ENCODE results near the gene VPS41.

Gene VPS41

DNA sequence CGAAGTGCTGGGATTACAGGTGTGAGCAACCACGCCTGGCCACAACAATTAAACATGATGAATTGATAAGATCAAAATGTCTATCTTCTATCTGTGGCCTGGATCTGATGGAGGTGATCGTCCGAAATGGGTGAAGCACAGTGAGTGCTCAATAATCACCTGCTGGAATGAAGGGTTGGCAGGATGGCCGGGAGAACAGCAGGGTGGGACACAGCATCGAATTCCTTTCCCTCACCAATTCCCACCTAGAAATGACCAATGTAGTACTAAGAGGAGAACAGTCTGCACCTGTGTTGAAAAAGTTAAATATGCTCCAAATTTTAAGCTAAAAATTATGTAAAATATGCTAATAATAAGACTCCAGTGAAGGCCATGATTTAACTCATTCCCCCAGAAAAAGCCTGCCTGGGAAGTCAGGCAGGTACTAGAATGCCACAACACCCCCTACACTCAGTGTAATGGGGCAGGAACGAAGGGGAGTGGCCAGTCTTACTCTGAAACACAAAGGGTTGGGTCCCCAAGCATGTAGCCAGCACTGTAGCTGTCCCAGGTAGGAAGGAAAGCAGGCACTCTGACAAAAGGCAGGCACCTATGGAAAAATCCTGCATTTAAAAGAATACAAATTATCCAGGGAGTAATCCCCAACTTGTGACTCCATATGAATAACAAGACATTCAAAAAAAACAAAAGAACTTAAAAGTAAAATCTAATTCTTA, 110.3 kb downstream of the VPS41 start:
- no peak for FAIRE-seq

GRCh38 chr7:38796626-38797501, 112.1 kb downstream of the VPS41 start:
- peak; percentile 93 for FAIRE-seq

DNA sequence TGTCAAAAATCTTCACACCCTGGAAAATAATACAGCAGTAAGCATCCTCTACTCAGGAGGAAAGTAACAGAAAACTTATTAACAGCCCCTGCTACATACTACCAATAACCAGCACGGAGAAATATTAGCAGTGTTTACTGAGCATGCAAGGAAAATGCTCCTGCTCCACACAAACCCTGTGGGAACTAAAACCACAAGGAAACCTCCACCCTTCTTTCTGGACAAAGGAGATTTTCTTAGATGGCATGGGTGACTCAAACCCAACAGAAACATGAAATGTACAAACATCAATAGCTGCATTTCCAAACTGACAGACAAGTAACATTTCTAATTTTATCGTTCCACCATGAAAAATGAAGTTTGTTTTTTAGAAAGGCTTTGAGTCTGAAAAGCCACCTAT, 113.4 kb downstream of the VPS41 start:
- no peak for FAIRE-seq

DNA sequence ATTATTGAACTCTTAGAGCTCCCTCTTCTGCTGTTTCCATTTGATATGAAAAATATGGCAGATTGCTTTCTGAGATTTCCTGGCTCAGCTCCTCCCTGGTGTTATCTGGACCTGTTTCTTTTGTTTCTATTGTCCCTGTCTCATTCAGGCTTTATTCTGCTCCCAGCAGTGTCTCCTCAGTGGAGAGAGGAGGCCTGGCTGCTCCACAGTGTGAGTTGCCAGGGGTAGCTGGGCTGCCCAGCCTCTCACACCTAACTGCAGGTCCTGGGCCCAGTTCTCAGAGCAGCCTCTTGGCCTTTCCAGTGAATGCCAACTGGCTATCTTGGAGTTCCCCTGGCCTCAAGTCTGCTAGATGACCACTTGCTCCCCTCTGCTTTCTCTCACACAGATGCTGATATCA, 127.0 kb downstream of the VPS41 start:
- no peak for FAIRE-seq

GRCh38 chr7:38777609-38778008, 131.4 kb downstream of the VPS41 start:
- FAIRE-seq, result no peak

- FAIRE-seq, result no peak
Observed at GRCh38 chr7:38775506-38776175, 133.3 kb downstream of the VPS41 start.

DNA sequence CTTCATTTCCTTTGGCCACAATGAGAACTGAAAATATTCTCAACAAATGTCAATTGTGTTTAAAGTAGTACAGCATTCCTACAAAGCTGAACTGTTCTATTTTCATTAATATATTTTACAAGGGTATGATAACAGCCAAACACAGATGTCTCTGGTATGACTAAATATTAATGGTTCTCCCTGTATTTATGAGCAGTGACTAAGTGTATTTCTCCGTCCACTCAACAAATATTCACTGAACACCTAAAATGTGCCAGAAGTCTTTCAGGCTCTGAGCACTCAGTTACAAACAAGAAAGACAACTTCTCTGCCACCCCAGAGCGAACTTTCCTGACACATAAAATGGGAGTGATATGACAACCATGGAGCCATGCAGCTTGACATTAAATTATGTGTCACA, 135.6 kb downstream of the VPS41 start:
- FAIRE-seq, result no peak

GRCh38 chr7:38760226-38760625, 148.8 kb downstream of the VPS41 start:
- no peak for FAIRE-seq

DNA sequence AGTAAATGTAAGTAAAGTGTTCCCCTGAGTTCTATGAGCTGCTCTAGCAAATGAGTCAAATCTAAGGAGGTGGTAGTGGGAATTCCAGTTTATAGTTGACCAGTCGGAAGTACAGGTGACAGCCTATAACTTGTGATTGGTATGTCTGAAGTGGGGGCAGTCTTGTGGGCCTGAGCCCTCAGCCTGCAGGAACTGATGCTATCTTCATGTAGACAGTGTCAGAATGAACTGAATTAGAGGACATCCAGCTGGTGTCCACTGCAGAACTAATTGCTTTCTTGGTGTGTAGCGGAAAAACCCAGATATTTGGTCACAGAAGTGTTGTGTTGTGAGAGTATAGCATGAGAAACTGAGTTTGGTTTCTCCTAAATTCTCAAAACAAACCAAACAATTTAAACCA, 150.0 kb downstream of the VPS41 start:
- FAIRE-seq, result no peak

GRCh38 chr7:38757931-38758330, 151.1 kb downstream of the VPS41 start:
- no peak for FAIRE-seq

- no peak for FAIRE-seq
Observed at GRCh38 chr7:38756521-38756920, 152.5 kb downstream of the VPS41 start.

DNA sequence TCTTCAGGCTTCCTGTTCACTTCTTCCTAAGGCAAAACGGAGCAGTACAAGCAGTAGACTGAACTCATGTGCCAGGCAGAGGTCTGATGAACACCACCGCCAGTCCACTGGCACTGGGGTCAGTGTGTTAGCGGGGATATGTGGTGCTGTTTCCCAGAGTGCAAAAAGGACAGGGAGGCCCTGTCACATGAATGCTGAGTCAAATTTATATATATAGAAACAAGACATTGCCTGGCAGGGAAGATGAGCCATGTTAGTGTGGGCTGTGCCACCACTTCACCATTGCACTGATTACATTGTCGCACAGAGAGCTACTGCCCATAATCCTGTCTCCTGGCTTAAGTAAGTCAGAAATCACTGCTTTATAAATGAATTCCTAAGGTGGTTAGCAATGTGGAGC, 155.6 kb downstream of the VPS41 start:
- FAIRE-seq, result no peak

GRCh38 chr7:38751416-38751815, 157.6 kb downstream of the VPS41 start:
- FAIRE-seq, result no peak

DNA sequence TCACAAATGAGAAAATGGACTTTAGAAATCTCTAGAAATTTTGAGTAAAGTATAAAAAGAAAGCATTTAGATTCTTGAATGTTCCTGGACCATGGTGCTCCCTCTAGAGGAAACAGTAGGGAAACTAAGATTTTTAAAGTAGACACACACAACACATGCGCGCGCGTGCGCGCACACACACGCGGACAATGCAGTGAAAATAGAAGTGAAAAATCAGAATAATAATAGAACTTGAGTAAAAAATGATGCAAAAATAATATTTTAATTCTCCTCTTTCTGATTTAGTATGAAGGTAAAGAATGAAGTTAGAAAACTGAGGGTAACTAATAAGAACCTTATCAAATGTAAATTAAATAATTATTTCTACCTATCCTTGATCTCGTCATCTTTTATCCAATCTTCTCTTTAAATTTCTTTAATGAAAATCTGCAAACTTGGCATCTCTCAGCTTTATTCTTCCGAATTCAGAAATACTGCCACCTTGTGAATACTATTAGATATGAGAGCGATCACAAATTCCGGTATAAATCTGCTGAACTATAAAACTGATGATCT, 160.9 kb downstream of the VPS41 start:
- FAIRE-seq, result no peak

GRCh38 chr7:38746438-38746837, 162.6 kb downstream of the VPS41 start:
- no peak for FAIRE-seq

GRCh38 chr7:38744746-38745145, 164.2 kb downstream of the VPS41 start:
- FAIRE-seq, result no peak

DNA sequence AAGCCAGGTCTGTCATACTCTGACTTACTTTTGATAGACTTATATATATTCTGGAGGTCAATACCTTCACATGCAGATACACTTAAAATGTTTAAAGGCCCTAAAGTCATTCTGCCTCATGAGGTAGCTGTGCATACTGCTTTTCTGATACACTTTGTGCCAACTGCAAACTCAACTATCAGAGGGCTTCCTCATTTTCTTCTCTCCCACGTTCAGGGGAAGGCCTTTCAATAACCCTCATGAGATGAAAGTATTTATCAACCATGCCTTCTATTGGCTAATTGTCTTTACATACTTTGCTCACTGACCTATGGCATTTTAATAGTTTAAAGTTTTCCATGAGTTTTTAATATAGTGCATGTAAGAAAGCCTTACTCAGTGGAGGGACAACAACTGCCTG, 165.1 kb downstream of the VPS41 start:
- FAIRE-seq, result no peak

GRCh38 chr7:38740041-38740440, 168.9 kb downstream of the VPS41 start:
- FAIRE-seq, result no peak

DNA sequence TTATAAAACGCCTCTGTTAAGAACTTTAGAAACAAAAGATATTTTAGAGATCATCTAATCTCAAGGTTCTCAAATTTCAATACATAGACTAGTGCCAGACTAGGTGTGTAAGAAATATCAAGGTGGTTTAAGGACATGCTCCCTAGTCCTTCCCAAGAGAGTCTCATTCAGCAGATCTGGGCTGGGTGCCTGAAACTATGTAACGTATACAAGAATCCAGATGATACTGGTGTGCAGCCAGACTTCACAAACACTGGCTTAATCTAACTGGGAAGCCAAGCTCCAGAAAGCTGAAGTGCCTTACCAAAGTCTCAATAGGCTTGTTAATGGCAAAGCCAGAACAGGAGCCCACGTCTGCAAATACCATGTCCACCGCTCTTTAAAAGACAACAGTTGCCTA, 172.9 kb downstream of the VPS41 start:
- FAIRE-seq, result no peak

DNA sequence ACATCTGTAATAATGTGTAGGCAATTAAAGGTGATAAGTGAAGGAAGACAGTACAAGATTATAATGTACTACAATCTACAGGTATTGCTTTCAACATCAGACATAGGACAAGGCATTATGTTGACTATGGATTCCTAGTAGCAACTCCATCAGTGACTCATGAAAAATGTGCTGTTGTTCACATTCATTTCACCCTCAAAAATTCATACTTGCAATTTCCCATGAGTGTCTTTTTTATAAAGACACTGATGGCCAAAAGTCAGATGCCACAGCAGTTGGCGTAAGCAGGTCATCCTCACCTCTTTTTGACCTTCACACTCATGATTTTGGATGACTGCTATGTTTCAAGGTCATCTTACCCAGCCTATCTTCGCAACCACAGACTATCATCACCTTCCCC, 177.8 kb downstream of the VPS41 start:
- FAIRE-seq, result no peak

GRCh38 chr7:38728145-38728544, 180.8 kb downstream of the VPS41 start:
- no peak for FAIRE-seq

DNA sequence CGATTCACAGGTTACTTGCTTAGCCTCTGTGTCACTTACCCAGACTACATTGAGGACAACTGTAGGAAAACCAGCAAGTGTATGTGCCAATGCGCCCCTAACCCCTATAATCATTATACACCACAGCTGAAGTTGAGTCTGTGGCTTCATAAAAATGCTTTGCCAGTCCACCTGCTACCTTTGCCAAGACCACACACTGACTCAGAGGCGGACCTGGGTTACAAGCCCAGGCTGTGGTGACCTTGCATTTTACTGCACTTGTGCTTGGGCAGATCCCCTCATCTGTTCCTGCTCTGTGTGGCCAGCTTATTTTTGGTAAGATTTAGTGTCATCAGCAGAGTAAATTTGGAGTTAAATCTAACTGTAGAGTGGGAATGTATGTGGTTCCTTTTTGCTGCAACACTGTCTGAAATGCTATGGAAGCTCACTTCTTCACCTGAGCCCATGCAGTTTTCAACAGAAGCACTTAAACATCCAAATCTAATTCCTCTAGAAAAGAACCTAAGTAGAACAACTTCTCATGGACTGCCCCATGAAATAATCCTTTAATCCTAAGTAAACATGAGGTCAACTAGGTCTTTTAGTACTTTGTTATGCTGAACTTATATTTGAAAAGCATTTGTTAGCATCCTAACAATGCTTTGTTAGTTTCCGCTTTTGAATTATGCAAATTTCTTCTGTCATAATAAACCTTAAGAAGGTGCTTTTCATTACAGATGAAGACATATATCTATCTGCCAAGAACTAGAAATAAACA, 181.6 kb downstream of the VPS41 start:
- FAIRE-seq, result no peak

DNA sequence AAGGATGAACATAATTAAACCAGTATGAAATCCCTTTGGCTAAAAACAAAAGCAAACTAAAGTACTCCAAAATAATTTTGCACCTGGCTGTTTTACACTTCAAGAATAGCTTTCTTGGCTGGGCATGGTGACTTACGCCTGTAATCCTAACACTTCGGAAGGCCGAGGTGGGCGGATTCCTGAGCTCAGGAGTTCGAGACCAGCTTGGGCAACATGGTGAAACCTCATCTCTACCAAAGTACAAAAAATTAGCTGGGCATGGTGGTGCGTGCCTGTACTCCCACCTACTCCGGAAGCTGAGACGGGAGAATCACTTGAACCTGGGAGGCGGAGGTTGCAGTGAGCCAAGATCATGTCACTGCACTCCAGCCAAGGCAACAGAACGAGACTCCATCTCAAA, 185.7 kb downstream of the VPS41 start:
- FAIRE-seq, result no peak
